OCI-LY7 (cell line): ENCODE results near the gene WDR73. TPM values are rescaled to one million over a fixed set of nuclear protein-coding genes. Genes with fewer than 3 reads are reported as not detected.

Source experiments
- BruUV-seq: library from RNA; stranded (reverse); fragments of 400-500 nt; replicated peaks from 2 replicates; lab custom pipeline; 2021; lab: Mats Ljungman, UMichigan
- CTCF ChIA-PET: fragments of 300-600 bp; sonication (Branson Sonifier 250); formaldehyde crosslinking; loops from one replicate; lab custom pipeline; 2022; ENCODE audit warnings: antibody characterized with exemption; ENCODE audit not compliant: unreplicated experiment; lab: Charles Lee
- POLR2A ChIA-PET: fragments of 300-600 bp; sonication (Branson Sonifier 250); formaldehyde crosslinking; loops from one replicate; lab custom pipeline; 2022; ENCODE audit warnings: antibody characterized with exemption; lab: Charles Lee
- DNase-seq: peaks from one replicate; pipeline ENCODE4 v3.0.0-alpha.2; 2015; ENCODE audit warnings: low spot score
- H2AFZ ChIP-seq: fragments of 200-600 bp; sonication (generic), shearing (Covaris generic); 2 replicates; pipeline ENCODE4 v1.6.1; 2014; ENCODE audit warnings: mild to moderate bottlenecking, antibody characterized with exemption, low read length, moderate library complexity
- H3K27ac ChIP-seq: fragments of 200-600 bp; sonication (generic); 2 replicates; pipeline ENCODE4 v1.5.1; 2014; ENCODE audit warnings: mixed run types, low read depth, mild to moderate bottlenecking, moderate library complexity, low read length, inconsistent platforms; ENCODE audit not compliant: poor library complexity, severe bottlenecking
- H3K36me3 ChIP-seq: fragments of 200-600 bp; sonication (generic); 2 replicates; pipeline ENCODE4 v1.6.1; 2014; ENCODE audit warnings: mild to moderate bottlenecking, antibody characterized with exemption, low read length, moderate library complexity, mixed read lengths; ENCODE audit not compliant: insufficient read depth
- H3K4me1 ChIP-seq: fragments of 200-600 bp; sonication (generic); 2 replicates; pipeline ENCODE4 v1.5.1; 2014; ENCODE audit warnings: mild to moderate bottlenecking, low read length; ENCODE audit not compliant: insufficient read depth, poor library complexity, severe bottlenecking
- H3K4me2 ChIP-seq: fragments of 200-600 bp; sonication (generic); 2 replicates; pipeline ENCODE4 v1.6.1; 2014; ENCODE audit warnings: mild to moderate bottlenecking, low read length
- H3K4me3 ChIP-seq: fragments of 200-600 bp; sonication (generic); 2 replicates; pipeline ENCODE4 v1.5.1; 2014; ENCODE audit warnings: mild to moderate bottlenecking, low read depth, low read length; ENCODE audit not compliant: poor library complexity, severe bottlenecking
- H3K79me2 ChIP-seq: fragments of 200-600 bp; sonication (generic); 2 replicates; pipeline ENCODE4 v1.6.1; 2016; ENCODE audit warnings: low read depth, mild to moderate bottlenecking, low read length, moderate library complexity, mixed read lengths; ENCODE audit not compliant: insufficient read depth
- H3K9me2 ChIP-seq: fragments of 200-600 bp; sonication (generic); 2 replicates; pipeline ENCODE4 v1.6.1; 2016; ENCODE audit warnings: mild to moderate bottlenecking, low read length, mixed read lengths; ENCODE audit not compliant: insufficient read depth
- H3K9me3 ChIP-seq: fragments of 200-600 bp; sonication (generic); 2 replicates; pipeline ENCODE4 v1.6.1; 2014; ENCODE audit warnings: mild to moderate bottlenecking, mixed run types, low read length, mixed read lengths
- H4K20me1 ChIP-seq: fragments of 200-600 bp; sonication (generic); 2 replicates; pipeline ENCODE4 v1.6.1; 2014; ENCODE audit warnings: mild to moderate bottlenecking, antibody characterized with exemption, low read length, moderate library complexity, mixed read lengths; ENCODE audit not compliant: insufficient read depth
- CTCF ChIP-seq: fragments of 200-600 bp; sonication (generic); conservative IDR thresholded peaks from 2 replicates; pipeline ENCODE4 v1.5.1; 2014; ENCODE audit warnings: mild to moderate bottlenecking, antibody characterized with exemption, low read length, moderate library complexity, mixed read lengths
- EZH2phosphoT487 ChIP-seq: fragments of 200-600 bp; sonication (generic); IDR thresholded peaks from 2 replicates; pipeline ENCODE4 v1.6.1; 2018; ENCODE audit warnings: low read depth, borderline replicate concordance, mild to moderate bottlenecking, mixed run types, antibody characterized with exemption, low read length, moderate library complexity, mixed read lengths
- intact Hi-C: fragments of 100-400 bp; cut with micrococcal nuclease; formaldehyde crosslinking; loops from one replicate; pipeline ENCODE4 v1.10.0; 2022; ENCODE audit not compliant: unreplicated experiment
- total RNA-seq, 2 experiments: library from RNA; depleted of rRNA in 1 of 2; stranded (reverse); fragments of >200 nt in 1 of 2; shearing (Covaris generic) in 1 of 2; gene quantifications; 2 replicates each; pipeline ENCODE4 v1.2.3, GENCODE V29; 2014 to 2022

Gene WDR73
- total RNA-seq, 2 experiments from 2014 or later, result 28.7 to 38.1 TPM

- Histone ChIP-seq H3K36me3 (peaks cover 27% of the 10 kb centered on the region), H2AFZ (peak overlapping the region; percentile 79), H3K4me1 (peaks cover 42% of the 10 kb centered on the region), H3K4me3 (peak overlapping the region; percentile 80), H3K9me3 (no peaks in the 10 kb centered on the region), H3K9me2 (no peaks in the 10 kb centered on the region), H3K79me2 (peaks cover 16% of the 10 kb centered on the region; the same call in 1 of the 2 replicates), H4K20me1 (no peaks in the 10 kb centered on the region), H3K4me2 (peak overlapping the region; percentile 91), H3K27ac (peak overlapping the region; percentile 55)
- ChIA-PET CTCF (interaction anchor here (1.0 to 1.9 kb wide), 2 partner anchors 56 to 224 kb away, joined by 3 to 5 read pairs; no protein-coding TSS in a partner anchor), POLR2A (interaction anchor here (0.5 to 2.5 kb wide), 4 partner anchors 23 to 100 kb away, joined by 3 to 14 read pairs (median 4); no protein-coding TSS in a partner anchor)
- DNase-seq, result peak; percentile 90
- intact Hi-C loops, result loop anchor here (1.0 to 2.0 kb wide), 6 partner anchors 56 to 325 kb away; partner anchors contain the start of genes SEC11A and ZNF592
- no TSS peak for BruUV-seq
- TF ChIP-seq EZH2phosphoT487 (no peak), CTCF (peak; percentile 88)
Observed at GRCh38 chr15:84654689-84655453, 788 bp upstream of the WDR73 start.

GRCh38 chr15:84653584-84653909 lies 536 bp downstream of the WDR73 start:
- H3K9me3 ChIP-seq, result no peaks in the 10 kb centered on the region
- TF ChIP-seq EZH2phosphoT487, result no peak
- TF ChIP-seq CTCF, result no peak
- DNase-seq, result no peak
- POLR2A ChIA-PET, result interaction anchor here (0.6 to 2.5 kb wide), 8 partner anchors 11 to 99 kb away, joined by 3 to 14 read pairs (median 4); partner anchors contain the start of gene ZSCAN2
- peak overlapping the region; percentile 55 for H3K27ac ChIP-seq
- peaks cover 16% of the 10 kb centered on the region; the same call in 1 of the 2 replicates for H3K79me2 ChIP-seq
- TSS peak; percentile 89 for BruUV-seq
- H3K4me1 ChIP-seq, result peaks cover 29% of the 10 kb centered on the region
- peaks cover 40% of the 10 kb centered on the region for H3K36me3 ChIP-seq
- intact Hi-C loops, result no loop called here
- peak overlapping the region; percentile 80 for H3K4me3 ChIP-seq
- no peaks in the 10 kb centered on the region for H3K9me2 ChIP-seq
- peak overlapping the region; percentile 79; the same call in 1 of the 2 replicates for H2AFZ ChIP-seq
- H4K20me1 ChIP-seq, result no peaks in the 10 kb centered on the region
- H3K4me2 ChIP-seq, result peak overlapping the region; percentile 91
- CTCF ChIA-PET, result interaction anchor here (0.6 to 1.9 kb wide), 4 partner anchors 22 to 225 kb away, joined by 3 to 5 read pairs (median 3); partner anchors contain the start of gene SEC11A
